Activated CD8-positive, alpha-beta memory T cell treated with anti-CD3 and anti-CD28 coated beads for 1 hour (primary cell): Measurements from ENCODE around the gene SRPK2.
"Not testable (repeated sequence)": the region's sequence is repeated elsewhere in the genome, so short reads cannot be mapped to it uniquely, and the experiment has no call there.

Experiments used
- DNase-seq, 2 donors: peaks; one replicate each; pipeline ENCODE4 v3.0.0-alpha.2; 2020; ENCODE audit warnings: low read depth in 1 of 2; ENCODE audit errors: extremely low read depth in 1 of 2

SRPK2 gene

GRCh38 chr7:105388356-105389087 is at the start of gene SRPK2:
SRPK2 (minus strand) TSS chr7:105388921.
- DNase-seq = peak; percentile 26 to 63

- DNase-seq = no peak
These were observed 49.5 kb upstream of the SRPK2 start for GRCh38 chr7:105438254-105438653.

GRCh38 chr7:105437356-105437755 is 48.6 kb upstream of the SRPK2 start:
- not testable (repeated sequence) for DNase-seq

GRCh38 chr7:105429746-105430612 is 41.3 kb upstream of the SRPK2 start:
- peak; percentile 12 to 27 for DNase-seq

GRCh38 chr7:105426606-105427146 is 38.0 kb upstream of the SRPK2 start:
- DNase-seq = no peak

- no peak for DNase-seq
These were observed 35.3 kb upstream of the SRPK2 start for GRCh38 chr7:105423987-105424386.

- no peak for DNase-seq
These were observed 25.2 kb upstream of the SRPK2 start for GRCh38 chr7:105413887-105414437.

- not testable (repeated sequence) for DNase-seq
These were observed 22.1 kb upstream of the SRPK2 start for GRCh38 chr7:105410774-105411173.

- not testable (repeated sequence) for DNase-seq
These were observed 21.1 kb upstream of the SRPK2 start for GRCh38 chr7:105409775-105410174.

GRCh38 chr7:105408791-105409410 is 20.2 kb upstream of the SRPK2 start:
- no peak for DNase-seq

GRCh38 chr7:105403128-105403527 is 14.4 kb upstream of the SRPK2 start:
- no peak for DNase-seq

- DNase-seq = no peak
These were observed 13.7 kb upstream of the SRPK2 start for GRCh38 chr7:105402221-105403095.

- no peak for DNase-seq
These were observed 10.5 kb upstream of the SRPK2 start for GRCh38 chr7:105399043-105399725.

GRCh38 chr7:105396566-105396965 is 7.8 kb upstream of the SRPK2 start:
- no peak for DNase-seq

- DNase-seq = no peak
These were observed 2.7 kb upstream of the SRPK2 start for GRCh38 chr7:105391429-105391828.

GRCh38 chr7:105389889-105390288 is 1.2 kb upstream of the SRPK2 start:
- no peak for DNase-seq

GRCh38 chr7:105389088-105389650 is 448 bp upstream of the SRPK2 start:
- DNase-seq = no peak

- peak in 1 of 2 donors; percentile 22 for DNase-seq
These were observed 989 bp downstream of the SRPK2 start for GRCh38 chr7:105387508-105388355.
